SJCRH30 (cell line): ENCODE results near the gene JAG1. TPM values are rescaled to one million over a fixed set of nuclear protein-coding genes. Genes with fewer than 3 reads are reported as not detected.

Experiments used
- DNase-seq, 2 experiments: peaks; one replicate each; pipeline ENCODE4 v3.0.0-alpha.2; 2015 to 2020
- H3K27ac ChIP-seq: fragments of 250-450 bp; sonication (Bioruptor Pico); 2 replicates; pipeline ENCODE4 v1.5.1; 2020; ENCODE audit warnings: mild to moderate bottlenecking, moderate library complexity
- H3K27me3 ChIP-seq: fragments of 250-450 bp; sonication (Bioruptor Pico); 2 replicates; pipeline ENCODE4 v1.5.1; 2020; ENCODE audit warnings: mild to moderate bottlenecking, moderate library complexity
- H3K36me3 ChIP-seq: fragments of 250-450 bp; sonication (Bioruptor Pico); 2 replicates; pipeline ENCODE4 v1.5.1; 2020; ENCODE audit warnings: mild to moderate bottlenecking, moderate library complexity
- H3K4me1 ChIP-seq: fragments of 250-450 bp; sonication (Bioruptor Pico); 2 replicates; pipeline ENCODE4 v1.5.1; 2020; ENCODE audit warnings: mild to moderate bottlenecking, moderate library complexity
- H3K4me3 ChIP-seq: fragments of 250-450 bp; sonication (Bioruptor Pico); 2 replicates; pipeline ENCODE4 v1.5.1; 2020; ENCODE audit warnings: mild to moderate bottlenecking, moderate library complexity
- H3K9me3 ChIP-seq: fragments of 250-450 bp; sonication (Bioruptor Pico); replicated peaks from 2 replicates; pipeline ENCODE4 v1.5.1; 2020; ENCODE audit warnings: mild to moderate bottlenecking, moderate library complexity
- total RNA-seq: library from RNA; depleted of rRNA; stranded (reverse); fragments of >200 nt; shearing (Covaris generic); gene quantifications from 2 replicates; pipeline ENCODE4 v1.2.3, GENCODE V29; 2014; rRNA removed

The JAG1 gene
- 8.8 TPM in 2 replicates for total RNA-seq

DNA sequence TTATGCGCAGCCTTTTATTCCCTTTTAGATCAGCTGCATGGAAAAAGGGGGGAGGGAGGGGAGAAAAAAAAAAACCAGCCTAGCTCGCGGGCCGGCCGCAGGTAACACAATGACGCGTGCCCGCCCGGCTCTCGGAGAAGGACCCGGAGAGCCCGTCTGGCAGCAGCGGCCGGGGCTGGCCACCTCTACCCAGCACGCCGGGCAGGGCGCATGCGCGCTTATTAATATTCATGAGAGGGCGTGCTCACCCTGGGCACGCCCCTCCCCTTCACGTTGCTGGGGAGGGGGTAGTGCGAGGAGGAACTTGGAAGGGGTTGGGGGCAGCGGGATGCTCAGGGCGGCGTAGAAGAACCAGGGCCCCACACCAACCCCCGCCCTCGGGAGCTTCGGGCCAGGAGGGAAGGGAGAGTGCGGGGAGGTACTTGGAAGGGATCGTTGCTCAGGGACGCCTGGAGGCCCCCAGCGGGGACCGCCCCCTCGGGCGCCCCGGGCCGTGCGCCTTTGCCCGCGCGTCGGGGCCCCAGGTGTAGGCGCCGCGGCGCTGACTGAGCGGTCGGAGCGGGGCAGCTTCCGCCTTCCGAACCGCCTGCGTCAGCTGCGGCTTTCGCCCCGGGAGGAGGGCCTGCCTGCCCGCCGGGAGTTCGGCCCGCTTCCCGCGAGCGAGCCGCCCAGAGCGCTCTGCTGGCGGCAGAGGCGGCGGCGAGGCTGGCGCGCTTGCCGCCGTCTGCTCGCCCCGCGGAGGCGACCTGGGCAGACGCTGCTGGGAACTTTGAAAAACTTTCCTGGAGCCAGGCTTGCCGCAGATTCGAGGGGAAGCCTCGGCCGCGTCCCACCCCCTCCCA lies at the start of gene JAG1:
Gene JAG1, minus strand, starts transcription at position 158 of the 842 bp plus-strand sequence. CDS start 469 bp downstream, outside the sequence.
- peak; percentile 93 to 96 for DNase-seq
- H3K36me3 ChIP-seq: no peaks in the 10 kb centered on the region
- 0 out of 2 replicates have a peak, but pooled peaks cover 5% of the 10 kb centered on the region for H3K4me1 ChIP-seq
- H3K9me3 ChIP-seq: no peaks in the 10 kb centered on the region
- peak within 1 kb of the TSS; percentile 72 for H3K4me3 ChIP-seq
- H3K27me3 ChIP-seq: no peaks in the 10 kb centered on the region
- H3K27ac ChIP-seq: peak within 1 kb of the TSS; percentile 33; the same call in 1 of the 2 replicates

DNA sequence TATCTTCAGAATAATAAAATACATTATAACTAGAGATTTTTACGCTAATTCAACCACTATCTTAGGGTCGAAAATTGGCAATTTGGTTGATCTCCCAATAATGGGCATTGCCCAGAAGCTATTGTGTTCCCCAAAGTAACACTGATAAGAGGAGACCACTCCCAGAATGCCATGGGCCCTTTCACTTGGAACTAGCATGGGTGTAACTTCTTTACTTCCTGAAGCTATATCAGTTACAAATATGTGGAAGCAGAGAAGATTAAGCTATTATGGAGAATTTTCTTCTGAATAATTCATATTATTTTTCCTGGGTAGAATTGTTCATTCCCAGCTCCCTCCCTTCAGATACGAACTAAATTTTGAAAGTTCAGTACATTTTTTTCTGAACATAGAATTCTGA lies 48.2 kb upstream of the JAG1 start:
- H3K4me1 ChIP-seq: no peaks in the 10 kb centered on the region
- no peak for DNase-seq
- H3K27ac ChIP-seq: no peak overlapping the region
- no peaks in the 10 kb centered on the region for H3K9me3 ChIP-seq
- no peaks in the 10 kb centered on the region for H3K36me3 ChIP-seq
- no peaks in the 10 kb centered on the region for H3K27me3 ChIP-seq
- H3K4me3 ChIP-seq: no peak overlapping the region

DNA sequence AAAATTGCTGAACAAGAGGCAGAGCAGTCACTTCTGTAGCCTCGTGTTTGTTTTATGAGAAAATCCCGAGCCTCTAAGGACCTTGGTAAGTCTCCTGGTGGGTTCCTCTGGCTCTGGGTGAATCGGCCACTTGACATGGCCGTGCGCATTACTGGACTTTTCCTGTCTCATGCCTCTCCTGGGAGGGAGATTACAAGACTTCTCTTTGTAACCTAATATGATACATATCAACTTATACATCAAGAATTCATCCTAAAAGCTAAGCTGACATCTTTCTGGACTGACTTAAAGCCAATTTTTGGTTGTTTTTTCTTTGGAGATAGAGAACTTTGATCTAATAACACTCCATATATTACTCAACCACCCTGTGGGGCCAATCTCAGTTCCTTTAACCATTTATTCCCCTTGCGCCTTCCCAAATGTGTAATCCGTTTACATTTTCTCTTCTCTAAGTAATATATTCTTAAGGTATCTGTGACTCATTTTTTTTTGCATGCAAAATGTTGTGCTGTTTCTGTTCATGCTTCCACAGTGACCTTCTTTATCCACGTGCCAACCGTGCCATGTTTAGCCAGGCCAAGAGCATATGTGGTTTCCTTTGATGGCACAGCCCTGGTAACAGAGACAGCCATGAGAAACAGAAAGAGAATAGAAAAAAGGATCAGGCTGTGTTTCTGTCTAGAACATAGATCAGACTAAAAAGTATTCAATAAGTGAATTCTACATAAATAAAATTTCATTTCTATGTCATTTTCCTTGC lies 47.5 kb upstream of the JAG1 start:
- H3K36me3 ChIP-seq: no peaks in the 10 kb centered on the region
- DNase-seq: no peak
- no peaks in the 10 kb centered on the region for H3K27me3 ChIP-seq
- no peak overlapping the region for H3K27ac ChIP-seq
- no peak overlapping the region for H3K4me3 ChIP-seq
- no peaks in the 10 kb centered on the region for H3K4me1 ChIP-seq
- no peaks in the 10 kb centered on the region for H3K9me3 ChIP-seq

DNA sequence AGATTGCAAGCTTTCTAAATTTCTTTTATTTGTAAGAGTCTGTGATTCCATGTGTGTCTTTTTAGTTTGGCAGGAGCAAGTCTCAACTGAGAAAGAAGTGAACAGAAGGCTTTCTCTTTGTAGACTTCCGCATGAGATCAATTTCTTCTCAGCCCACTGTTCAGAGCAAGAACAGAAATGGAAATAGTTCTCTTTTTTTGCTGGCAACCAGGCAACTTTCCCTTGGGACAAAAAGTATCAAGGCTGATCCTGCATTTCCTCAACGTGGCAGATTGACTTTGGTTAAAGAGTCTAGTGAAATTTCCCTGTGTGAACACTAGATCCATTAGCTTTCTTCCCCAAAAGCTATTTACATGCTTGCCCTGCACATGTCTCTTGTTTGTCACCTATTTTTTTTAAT lies 46.8 kb upstream of the JAG1 start:
- Histone ChIP-seq H3K27ac (no peak overlapping the region), H3K27me3 (no peaks in the 10 kb centered on the region), H3K36me3 (no peaks in the 10 kb centered on the region), H3K9me3 (no peaks in the 10 kb centered on the region), H3K4me3 (no peak overlapping the region), H3K4me1 (no peaks in the 10 kb centered on the region)
- DNase-seq: no peak

DNA sequence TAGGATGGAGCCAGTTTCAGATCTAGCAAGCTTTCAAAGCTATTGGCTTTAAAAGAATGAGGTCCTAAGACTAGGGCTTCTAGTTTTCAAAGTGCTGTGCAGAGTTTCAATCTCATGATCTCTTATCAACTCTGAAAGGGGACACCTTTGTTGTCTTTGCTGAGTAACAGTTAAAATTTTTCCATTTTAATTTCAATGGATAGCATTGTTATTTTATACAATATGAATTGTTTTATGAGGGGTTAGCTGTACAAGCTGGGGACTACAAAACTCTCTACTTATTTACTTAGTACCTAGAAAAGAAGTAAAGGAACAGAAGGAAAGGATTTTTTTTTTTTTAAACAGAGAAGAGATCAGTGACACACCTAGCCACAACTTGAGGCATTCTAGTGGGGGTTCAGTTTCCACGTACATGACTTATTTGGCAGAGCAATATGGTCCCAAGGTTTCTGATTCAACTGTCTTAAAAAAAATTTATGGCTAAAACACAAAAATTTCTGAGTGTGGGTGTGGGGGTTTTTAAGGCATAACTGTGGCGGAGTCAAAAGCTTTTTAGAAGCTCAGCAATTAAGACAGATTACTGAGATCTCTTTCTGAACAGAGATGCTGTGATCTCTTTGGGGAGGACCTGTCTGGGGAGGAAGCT lies 46.1 kb upstream of the JAG1 start:
- Histone ChIP-seq H3K27me3 (no peaks in the 10 kb centered on the region), H3K9me3 (no peaks in the 10 kb centered on the region), H3K4me3 (no peak overlapping the region), H3K27ac (no peak overlapping the region), H3K4me1 (no peaks in the 10 kb centered on the region), H3K36me3 (no peaks in the 10 kb centered on the region)
- no peak for DNase-seq

DNA sequence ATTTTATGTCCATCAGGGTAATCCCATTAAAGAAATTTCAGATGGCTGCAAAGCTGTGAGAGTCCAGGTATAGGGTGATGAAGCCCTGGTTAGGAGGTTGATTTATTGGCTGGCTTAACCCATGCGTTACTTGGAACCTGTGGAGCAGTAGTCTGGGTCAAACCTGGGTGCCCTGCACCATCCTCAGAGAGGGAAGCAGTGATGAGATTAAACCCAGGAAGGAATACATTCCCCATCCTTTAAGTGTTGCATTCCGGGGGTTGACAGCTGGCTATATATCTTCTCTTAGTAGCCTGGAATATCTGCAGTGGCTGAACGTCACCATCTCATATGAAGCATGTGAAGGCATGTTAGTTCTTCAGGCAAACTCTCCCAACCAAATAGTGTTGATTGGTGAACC lies 44.9 kb upstream of the JAG1 start:
- Histone ChIP-seq H3K27me3 (no peaks in the 10 kb centered on the region), H3K36me3 (no peaks in the 10 kb centered on the region), H3K4me1 (no peaks in the 10 kb centered on the region), H3K27ac (no peak overlapping the region), H3K9me3 (no peaks in the 10 kb centered on the region), H3K4me3 (no peak overlapping the region)
- no peak for DNase-seq

DNA sequence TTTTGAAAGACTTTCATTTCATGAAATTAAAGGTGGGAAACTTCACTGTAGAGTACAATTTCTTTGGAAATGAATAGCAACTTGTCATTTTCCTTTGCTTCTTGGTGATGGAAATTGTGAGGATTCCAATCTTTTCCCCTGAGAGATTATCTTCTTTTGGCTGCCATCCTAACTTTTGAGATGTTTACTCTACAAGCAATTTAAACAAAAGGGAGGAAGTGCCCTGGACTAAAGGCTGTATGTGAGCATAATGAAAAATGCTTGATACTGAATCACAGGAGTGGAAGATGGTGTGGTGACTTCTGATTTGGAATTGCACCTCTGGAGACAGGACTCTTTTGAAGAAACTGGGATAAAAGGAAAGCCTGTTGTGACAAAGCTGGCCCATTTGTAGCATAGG lies 43.1 kb upstream of the JAG1 start:
- no peak overlapping the region for H3K4me3 ChIP-seq
- H3K27me3 ChIP-seq: no peaks in the 10 kb centered on the region
- no peaks in the 10 kb centered on the region for H3K36me3 ChIP-seq
- H3K9me3 ChIP-seq: no peaks in the 10 kb centered on the region
- no peak overlapping the region for H3K27ac ChIP-seq
- no peaks in the 10 kb centered on the region for H3K4me1 ChIP-seq
- no peak for DNase-seq

DNA sequence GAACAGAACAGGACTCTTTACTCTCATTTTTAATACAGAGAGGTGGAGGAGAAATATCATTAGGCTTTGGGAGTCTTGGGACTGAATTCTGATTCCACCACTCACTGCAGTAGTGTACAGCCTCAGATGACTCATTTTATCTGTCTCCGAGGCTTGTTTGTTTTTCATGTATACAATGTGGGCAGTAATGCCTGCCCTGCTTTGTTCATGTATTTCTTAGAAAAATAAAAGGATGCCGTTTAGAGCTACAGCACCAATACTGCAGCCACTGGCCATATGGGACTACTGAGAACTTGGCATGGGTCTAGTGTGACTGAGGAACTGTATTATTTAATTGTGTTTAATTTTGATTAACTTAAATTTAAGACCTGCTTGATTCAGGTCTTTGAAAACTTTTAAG lies 41.2 kb upstream of the JAG1 start:
- H3K9me3 ChIP-seq: no peaks in the 10 kb centered on the region
- no peaks in the 10 kb centered on the region for H3K4me1 ChIP-seq
- H3K36me3 ChIP-seq: no peaks in the 10 kb centered on the region
- H3K27ac ChIP-seq: no peak overlapping the region
- no peak overlapping the region for H3K4me3 ChIP-seq
- no peak for DNase-seq
- H3K27me3 ChIP-seq: no peaks in the 10 kb centered on the region

DNA sequence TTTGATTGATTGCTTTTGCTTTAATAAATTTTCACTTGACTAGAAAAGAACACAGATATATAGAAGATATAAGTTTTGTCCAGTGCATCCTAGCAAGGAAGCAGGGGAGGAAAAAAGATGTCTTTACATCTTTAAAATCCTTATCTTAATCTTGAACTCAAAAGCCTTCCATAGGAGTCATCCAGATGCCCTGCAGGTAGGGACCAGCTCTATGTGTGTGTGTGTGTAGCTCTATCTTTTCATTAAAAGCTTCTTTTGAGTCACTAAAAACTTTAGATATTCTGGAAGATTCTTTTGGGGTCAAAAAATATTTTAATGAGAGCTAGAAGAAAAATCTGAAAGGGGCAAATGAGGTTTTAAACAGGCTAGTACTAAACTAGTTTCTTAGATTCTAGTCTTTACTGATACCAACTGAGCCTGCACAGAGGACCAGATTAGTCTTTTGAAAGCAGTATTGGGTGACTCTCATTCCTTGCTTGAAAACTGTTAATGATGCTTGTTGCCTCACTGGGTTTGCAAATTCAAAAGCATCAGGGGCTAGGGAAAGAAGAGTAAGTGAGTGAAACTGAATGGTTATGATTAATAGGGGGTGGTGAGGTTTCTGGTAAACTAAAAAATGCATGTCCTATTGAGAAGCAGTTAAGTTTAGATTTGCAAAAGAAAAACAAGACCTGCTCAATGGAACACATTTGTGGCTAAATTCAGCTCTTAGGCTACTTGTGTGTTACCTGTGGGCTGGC lies 40.6 kb upstream of the JAG1 start:
- no peaks in the 10 kb centered on the region for H3K27me3 ChIP-seq
- H3K4me3 ChIP-seq: no peak overlapping the region
- DNase-seq: no peak
- no peaks in the 10 kb centered on the region for H3K9me3 ChIP-seq
- no peaks in the 10 kb centered on the region for H3K4me1 ChIP-seq
- no peaks in the 10 kb centered on the region for H3K36me3 ChIP-seq
- H3K27ac ChIP-seq: no peak overlapping the region

DNA sequence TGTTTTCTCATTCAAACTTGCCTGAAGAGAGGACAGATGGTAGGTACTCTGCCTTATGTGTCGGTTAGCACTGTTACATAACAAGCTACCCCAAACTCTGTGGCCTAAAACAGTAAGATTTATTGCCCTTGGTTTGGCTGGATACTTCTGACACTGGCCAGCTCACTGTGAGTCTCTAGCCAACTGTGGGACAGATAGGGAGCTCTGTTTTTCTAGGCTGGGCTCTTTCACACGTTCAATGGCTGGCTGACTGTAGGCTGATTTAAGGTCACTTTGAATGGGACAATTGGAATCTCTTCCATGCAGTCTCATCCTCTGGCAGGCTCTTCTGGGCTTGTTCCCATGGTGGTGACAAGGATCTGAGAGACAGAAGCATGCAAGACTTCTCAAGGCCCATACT lies 39.4 kb upstream of the JAG1 start:
- Histone ChIP-seq H3K27me3 (no peaks in the 10 kb centered on the region), H3K4me1 (no peaks in the 10 kb centered on the region), H3K9me3 (no peaks in the 10 kb centered on the region), H3K4me3 (no peak overlapping the region), H3K36me3 (no peaks in the 10 kb centered on the region), H3K27ac (no peak overlapping the region)
- DNase-seq: no peak

DNA sequence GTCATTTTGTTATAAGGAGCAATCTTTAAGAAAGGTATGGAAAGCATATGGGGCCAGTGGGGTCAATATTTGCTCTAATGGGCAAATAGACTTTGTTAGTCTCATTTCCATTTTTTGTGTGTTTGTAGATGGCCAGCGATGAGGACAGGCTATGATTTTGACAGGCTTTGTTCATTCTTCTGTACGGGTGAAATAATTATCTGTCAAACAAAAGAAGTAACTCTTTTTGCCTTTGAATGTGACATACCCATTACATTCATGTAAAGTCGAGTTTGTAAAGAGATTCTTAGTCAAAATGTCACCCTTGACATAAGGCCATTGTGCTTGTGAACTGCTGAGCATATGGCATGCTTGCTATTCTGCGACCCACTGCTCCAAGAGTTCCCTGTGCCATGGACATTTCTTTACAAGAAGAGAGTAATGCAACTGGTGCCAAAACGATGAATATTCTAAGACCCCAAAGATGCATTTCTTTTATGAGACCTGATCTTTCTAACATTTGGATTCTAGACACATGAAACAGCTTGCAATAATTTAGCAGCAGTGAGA lies 38.2 kb upstream of the JAG1 start:
- no peak for DNase-seq
- no peak overlapping the region for H3K27ac ChIP-seq
- H3K36me3 ChIP-seq: no peaks in the 10 kb centered on the region
- no peak overlapping the region for H3K4me3 ChIP-seq
- H3K4me1 ChIP-seq: no peaks in the 10 kb centered on the region
- no peaks in the 10 kb centered on the region for H3K9me3 ChIP-seq
- no peaks in the 10 kb centered on the region for H3K27me3 ChIP-seq

DNA sequence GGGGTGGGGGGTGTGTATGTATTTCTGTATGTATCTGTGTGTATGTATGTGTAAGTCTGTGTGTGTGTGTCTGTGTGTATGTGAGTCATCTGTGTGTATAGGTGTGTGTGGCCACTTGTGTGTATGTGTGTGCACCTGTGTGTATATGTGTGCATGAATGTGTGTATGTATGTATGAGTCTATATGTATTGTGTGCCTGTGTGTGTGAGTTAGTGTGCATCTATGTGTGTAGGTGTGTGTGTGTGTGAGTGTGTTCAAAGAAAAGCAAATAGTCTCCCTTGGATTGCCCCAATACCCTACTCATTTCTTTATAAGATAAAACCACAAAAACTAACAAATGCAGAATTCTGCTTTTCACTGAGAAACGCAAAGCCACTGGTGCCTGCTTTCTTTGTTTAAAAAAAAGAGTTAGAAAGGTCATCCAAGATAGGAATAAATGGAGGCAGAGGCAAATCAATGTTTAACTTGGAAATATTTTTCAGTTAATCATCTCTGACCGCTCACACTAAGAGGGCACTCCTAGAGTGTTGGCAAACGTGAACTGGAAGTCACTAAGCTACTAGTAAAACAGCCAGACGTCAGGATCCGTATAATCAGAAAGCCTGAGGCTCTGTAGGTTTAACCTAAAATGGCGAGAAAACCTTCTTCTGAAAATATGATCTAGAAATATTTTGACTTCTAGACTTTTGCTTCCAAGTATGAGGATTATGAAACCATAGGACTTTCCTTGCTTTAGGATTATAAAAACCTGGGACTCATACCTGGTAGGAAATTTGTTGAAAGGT lies 37.4 kb upstream of the JAG1 start:
- Histone ChIP-seq H3K4me3 (no peak overlapping the region), H3K36me3 (no peaks in the 10 kb centered on the region), H3K27ac (no peak overlapping the region), H3K9me3 (no peaks in the 10 kb centered on the region), H3K27me3 (no peaks in the 10 kb centered on the region), H3K4me1 (no peaks in the 10 kb centered on the region)
- no peak for DNase-seq

DNA sequence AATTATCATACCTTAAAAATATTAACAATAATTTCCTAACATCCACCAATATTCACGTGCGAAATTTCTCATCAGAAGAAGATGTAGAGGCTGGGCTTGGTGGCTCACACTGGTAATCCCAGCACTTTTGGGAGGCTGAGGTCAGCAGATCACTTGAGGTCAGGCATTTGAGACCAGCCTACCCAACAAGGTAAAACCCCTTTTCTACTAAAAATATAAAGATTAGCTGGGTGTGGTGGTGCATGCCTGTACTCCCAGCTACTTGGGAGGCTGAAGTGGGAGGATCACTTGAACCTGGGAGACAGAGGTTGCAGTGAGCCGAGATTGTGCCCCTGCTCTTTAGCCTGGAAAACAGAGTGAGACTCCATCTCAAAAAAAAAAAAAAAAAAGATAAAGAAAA lies 36.1 kb upstream of the JAG1 start:
- Histone ChIP-seq H3K36me3 (no peaks in the 10 kb centered on the region), H3K27me3 (no peaks in the 10 kb centered on the region), H3K27ac (no peak overlapping the region), H3K4me3 (no peak overlapping the region), H3K4me1 (no peaks in the 10 kb centered on the region), H3K9me3 (no peaks in the 10 kb centered on the region)
- DNase-seq: no peak
